ENCODE measurements around the gene MPDU1.
"Not testable (repeated sequence)": the region's sequence is repeated elsewhere in the genome, so short reads cannot be mapped to it uniquely, and the experiment has no call there.

The MPDU1 gene

DNA sequence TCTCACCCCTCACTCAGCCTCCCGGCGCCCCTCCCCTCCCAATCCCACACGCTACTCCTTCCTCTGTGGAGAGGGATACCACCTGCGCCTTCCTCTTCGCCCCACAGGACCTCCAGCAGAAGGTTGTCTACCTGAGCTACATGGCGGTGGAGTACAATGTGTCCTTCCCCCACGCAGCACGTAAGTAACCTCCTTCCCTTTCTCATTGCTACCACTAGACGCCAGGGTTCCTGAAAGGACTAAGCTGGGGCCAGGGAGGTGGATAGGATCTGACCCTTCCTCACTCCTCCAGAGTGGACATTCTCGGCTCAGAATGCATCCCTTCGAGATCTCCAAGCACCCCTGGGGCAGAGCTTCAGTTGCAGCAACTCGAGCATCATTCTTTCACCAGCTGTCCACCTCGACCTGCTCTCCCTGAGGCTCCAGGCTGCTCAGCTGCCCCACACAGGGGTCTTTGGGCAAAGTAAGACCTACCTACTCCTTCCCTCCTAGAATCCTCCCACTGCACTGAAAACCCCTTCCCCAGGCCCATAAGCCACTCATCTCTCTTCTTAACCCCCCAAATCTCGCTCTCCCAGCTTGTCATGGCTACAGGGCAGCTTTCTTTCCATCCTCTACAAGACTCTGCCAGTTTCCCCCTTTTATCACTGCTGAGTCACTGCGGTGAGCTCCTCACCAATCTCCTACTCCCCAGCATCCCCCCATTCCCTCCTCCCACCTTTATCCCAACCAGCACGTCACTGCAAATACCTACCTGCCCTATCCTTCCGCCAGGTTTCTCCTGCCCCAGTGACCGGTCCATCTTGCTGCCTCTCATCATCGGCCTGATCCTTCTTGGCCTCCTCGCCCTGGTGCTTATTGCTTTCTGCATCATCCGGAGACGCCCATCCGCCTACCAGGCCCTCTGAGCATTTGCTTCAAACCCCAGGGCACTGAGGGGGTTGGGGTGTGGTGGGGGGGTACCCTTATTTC, 2.8 kb upstream of the MPDU1 start:
- no peak for DNase-seq (ENCODE audit: low read depth)

DNA sequence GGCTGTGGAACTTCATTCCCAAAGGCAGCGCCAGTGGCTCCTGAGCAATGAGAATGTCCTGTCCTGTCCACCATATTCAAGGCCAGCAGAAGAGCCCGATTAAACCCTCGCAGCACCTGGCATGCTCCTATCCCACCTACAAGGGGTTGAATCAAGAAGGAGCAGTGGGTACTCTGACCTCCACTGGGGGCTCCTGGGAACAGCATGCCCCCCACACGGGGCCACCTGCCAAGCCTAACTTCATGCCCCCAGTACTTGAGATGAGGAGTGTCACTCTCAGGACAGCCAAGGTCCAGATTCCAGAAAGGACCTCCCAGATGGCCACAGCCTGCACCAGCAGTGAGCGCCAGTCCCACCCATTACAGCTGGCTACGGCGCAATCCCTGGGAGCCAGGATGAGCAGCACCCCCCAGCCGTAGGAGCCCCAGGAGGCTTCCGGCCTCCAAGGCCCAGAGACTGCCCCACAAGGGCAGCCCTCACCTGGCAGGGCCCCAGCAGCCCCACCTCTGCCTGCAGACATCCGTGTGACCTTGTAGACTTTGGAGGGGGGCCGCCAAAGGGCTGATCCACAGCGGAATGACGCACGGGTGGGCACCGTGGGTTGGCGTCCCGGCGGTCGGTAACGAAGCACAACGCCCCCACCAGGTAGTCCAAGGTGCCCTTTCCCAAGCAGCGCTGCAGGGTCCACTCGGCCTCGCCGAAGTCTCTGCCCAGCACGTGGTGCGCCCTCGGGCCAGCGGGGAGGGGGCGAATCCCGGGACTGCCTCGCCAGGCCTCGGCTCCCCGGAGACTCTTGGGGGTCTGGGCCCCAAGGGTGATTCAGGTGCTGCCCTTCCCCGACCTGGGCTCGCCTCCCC, 1.0 kb upstream of the MPDU1 start:
- no peak for DNase-seq (ENCODE audit: low read depth)

DNA sequence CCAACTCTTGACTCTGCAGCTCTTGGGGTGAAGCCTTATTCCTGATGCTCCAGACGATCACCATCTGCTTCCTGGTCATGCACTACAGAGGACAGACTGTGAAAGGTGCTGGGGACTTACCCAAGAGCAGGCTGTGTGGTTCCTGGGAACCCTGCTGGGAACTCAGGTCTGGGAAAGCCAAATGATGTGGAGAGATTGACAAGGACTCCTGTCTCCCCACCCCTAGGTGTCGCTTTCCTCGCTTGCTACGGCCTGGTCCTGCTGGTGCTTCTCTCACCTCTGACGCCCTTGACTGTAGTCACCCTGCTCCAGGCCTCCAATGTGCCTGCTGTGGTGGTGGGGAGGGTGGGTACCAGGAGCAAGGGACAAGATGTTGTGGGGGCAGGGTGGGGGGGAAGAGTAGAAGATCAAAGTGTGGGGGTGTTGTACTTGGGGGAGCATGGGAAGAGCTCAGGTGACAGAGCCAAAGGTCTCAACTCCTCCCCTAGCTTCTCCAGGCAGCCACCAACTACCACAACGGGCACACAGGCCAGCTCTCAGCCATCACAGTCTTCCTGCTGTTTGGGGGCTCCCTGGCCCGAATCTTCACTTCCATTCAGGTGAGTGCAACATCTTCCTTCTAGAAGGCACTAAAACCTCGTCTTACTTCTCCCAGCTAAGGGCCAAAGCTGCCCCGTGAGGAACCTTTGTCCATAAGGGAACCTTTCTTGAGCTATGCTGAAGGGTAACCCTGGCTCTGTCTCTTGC, 3.2 kb downstream of the MPDU1 start:
- no peak for DNase-seq (ENCODE audit: low read depth)

DNA sequence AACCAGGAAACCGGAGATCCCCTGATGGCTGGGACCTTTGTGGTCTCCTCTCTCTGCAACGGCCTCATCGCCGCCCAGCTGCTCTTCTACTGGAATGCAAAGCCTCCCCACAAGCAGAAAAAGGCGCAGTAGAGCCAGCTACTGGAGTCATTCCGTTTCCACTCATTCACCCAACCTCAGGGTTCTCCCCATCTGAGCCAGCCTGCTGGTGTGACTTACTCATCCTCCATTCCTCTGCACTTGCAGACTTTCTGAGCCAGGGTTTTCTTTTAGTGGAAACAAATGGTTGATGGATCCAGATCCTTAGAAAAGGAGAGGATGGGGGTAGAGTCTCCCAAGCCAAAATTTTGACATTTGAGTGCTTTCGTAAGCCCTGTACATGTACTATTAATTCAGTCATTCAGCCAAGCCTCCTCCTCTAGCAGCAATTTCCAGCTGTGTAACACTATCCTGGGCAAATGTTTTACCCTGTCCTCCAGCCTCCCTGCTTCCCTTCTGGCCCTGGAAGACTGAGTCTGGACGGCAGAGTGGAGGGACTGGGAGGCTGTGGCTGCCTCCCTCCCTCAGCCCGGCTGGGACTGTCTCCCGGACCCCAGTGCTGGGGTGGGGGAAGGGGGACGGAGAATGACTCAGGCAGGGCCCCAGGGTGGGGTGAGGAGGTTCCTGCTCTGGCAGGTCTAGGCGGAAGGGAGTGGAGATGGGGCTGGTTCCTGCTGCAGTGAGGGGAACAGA, 3.9 kb downstream of the MPDU1 start:
- no peak for DNase-seq (ENCODE audit: low read depth)

DNA sequence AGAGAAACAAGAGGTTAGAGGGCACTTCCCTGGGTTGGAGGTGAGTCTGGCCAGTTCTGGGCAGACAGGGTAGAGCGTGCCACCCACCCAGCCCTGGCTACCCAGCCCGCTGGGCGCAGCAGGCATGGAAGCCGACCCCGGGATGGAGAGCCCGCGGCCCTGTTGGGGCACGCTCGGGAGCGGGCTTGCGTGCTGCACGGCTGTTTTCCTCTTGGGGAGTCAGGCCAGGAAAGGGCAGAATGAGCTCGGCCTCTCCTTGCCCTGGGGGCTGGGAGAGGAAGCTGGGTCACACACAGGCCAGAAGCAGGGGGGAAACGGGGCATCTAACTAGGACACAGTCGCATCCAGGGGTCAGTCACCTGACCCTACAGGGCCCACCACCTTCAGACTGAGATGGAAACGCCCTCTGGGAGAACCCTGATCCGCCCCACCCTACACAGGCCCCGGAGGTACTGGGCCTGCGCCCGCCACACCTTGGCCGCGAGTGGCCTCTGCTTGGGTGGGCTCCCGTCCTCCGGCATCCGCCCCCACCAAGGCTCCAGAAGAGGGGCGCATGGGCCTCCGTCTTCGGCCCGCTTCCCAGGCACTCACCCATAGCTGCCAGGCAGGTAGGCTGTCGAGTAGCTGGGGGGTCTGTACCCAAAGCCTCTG, 5.0 kb downstream of the MPDU1 start:
- no peak for DNase-seq (ENCODE audit: low read depth)

DNA sequence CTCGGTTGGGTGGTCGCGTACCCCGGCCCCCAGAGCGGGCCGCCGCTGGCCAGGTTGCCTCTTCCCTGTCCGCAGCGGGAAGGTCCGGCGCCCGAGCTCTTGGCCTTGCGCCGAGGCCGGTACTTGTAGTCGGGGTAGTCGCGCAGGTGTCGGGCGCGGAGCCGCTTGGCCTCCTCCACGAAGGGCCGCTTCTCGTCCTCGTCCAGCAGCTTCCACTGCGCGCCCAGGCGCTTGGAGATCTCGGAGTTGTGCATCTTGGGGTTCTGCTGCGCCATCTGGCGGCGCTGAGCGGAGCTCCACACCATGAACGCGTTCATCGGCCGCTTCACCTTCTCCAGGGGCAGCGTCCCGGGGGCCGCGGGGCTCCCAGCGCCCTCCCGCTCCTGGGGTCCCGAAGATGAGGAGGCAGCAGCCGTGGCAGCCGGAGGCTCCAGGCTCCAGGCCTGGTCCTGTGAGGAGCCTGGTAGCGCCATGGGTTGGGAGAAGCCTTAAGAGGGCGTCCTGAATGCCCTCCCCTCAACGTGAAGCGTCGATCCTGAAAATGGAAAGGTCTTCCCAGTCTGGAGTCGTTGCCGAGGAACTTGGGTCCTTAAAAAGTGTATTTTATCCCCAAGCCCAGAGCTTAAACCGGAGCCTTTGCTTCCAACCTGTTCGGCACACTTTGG, 5.7 kb downstream of the MPDU1 start:
- peak; percentile 35 for DNase-seq (ENCODE audit: low read depth)

DNA sequence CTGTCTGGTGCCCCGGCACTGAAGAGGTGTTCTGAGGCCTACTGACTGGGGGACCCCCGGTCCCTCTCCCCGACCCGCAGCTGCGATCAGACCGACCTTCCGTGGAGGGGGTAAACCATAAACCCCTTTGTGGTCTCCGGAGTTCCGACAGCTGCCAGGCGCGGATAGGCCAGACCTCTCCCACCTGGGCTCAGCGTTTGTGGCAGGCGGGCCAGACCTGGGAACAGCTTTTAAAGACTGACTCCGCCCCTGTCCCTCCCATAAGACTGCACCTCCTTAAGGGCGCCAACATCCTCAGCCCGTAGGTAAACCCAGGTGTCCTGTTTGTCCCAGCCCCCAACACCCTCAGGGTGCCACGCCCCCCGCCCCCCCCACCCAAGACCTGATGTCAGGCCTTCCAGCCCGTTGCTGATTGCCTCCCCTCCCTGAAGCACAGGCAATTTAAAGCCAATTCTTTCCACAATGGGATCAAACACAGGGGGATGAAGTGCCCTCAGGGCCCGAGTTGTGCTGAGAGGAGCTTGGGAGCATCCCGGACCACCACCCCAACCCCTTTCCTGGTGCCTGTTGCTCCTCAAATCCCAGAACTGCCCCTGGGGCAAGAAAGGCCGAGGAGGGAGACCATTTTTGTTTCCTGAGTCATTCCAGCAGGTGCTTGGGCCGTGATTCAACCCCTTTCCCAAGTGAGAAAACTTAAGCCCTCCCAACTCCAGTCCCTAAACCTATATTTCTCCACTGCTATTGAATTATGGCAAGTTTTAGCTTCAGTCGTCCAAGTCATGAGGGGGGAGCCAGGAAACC, 6.4 kb downstream of the MPDU1 start, which contains the start of gene SOX15:
SOX15 (minus strand) TSS at position 204 of the 801 bp plus-strand sequence. CDS start 418 bp downstream, outside the sequence.
- DNase-seq (ENCODE audit: low read depth) = no peak

DNA sequence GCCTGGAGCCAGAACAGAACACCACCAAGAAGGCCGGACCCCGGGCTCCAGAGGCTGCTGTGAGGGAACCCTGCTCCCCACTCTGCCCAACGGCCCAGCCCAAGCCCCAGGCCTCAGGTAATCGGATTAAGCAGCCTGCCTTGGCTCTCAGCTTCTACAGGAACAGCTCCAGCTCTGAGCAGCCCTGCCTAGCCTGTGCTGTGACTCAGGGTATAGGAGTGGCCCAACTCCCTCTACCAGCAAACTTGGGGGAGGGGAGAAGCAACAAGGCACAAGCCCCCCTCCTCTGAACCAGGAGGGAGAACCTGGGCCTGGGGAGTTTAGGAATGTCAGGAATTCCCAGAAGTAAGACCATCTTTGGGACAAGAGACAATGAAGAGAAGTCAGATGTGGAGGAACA, 7.1 kb downstream of the MPDU1 start:
- no peak for DNase-seq (ENCODE audit: low read depth)

DNA sequence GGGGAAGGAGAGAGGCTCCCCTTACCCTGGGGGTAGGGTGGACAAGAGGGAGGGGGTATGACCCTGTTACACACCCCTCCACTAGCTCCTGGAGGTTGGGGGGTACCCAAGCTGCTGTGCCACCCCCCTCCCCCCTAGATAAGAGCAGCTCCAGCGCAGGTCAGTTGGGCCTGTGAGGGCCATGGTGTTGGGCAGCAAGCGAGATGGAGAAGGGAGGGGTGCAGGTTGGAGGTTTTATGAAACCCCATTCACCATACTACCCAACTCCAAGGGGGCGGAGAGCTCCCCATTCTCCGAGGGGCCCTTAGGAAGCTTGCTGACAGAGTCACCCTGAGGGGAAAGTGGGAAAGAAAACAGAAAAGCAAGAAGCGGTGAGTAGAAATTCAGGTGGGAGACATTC, 7.9 kb downstream of the MPDU1 start:
- DNase-seq (ENCODE audit: low read depth) = no peak

DNA sequence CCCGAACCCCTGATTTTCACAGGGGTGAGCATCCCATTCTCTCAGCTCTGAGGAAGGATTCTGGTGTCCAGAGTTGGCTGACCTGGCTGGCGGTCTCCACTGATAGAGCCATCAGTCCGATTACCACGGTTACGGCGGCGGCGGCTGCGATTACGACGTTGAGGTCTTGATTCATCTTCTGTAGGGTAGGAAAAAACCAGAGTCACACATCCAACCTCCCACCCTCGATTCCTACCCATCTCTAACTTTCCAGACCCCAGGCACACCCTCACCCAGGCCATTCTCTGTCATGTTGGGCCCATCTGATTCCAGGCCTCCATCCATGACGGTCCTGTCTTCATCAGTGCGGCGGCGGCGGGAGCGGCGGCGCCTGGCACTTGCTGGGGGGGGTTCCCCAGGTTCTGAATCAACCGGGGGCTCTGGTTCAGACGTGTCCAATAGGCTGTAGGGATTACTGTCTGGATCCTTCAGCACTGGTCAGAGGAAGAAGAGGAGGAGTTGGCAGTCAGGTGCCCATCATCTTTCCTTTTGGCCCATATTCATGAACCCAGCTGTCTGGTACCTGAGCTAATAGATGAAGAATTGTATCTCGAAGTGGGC, 8.9 kb downstream of the MPDU1 start:
- no peak for DNase-seq (ENCODE audit: low read depth)

DNA sequence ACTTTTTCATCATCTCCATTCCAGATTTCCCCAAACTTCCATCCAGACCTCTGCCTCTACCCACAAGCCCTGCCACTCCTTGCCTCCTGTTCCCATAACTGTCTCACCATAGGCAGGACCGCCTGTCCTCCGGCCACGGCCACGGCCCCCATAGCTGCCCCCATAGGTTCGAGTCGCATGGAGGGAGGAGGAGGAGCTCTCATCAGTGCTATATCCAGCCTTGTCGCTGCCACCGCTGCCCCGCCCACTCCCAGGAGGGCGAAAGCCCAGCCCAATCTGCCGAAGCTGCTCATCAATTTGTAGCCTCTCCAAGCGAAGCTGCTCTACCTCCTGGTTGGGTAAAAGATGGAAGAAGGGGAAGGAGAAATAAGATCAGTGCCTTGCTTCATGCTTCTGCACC, 9.6 kb downstream of the MPDU1 start:
- DNase-seq (ENCODE audit: low read depth) = no peak

DNA sequence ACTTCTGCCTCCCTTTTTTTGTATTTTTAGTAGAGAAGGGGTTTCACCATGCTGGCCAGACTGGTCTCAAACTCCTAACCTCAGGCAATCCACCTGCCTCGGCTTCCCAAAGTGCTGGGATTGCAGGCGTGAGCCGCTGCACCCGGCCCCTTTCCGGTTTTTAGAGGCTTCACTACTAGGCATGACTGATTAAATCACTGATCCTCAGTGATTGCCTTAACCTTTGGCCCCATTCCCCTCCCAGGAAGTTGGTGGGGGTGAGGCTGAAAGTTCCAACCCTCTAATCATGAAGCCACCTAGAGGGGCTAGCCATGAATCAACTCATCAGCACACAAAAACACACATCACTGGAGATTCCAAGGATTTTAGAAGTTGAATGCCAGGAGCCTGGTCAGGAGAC, 13.9 kb downstream of the MPDU1 start:
- not testable (repeated sequence) for DNase-seq (ENCODE audit: low read depth)

DNA sequence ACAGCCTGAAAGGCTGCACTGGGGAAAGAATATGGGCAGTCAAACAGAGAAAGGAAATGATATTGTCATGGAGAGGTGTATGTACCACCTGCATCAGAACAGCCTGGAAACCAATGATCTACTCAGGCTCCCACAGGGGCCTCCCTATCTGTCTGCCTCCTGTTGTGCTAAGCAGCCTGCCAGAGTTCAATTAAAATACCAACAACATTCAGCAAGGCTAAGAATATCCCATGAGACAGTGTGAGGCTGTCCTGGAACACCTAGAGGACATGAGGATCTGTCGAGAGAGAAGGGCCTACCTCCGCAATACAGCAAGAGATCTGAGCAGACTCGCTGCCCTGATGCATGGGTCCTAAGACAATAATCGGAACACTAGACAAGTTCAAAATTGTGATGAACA, 22.6 kb downstream of the MPDU1 start:
- no peak for DNase-seq (ENCODE audit: low read depth)

DNA sequence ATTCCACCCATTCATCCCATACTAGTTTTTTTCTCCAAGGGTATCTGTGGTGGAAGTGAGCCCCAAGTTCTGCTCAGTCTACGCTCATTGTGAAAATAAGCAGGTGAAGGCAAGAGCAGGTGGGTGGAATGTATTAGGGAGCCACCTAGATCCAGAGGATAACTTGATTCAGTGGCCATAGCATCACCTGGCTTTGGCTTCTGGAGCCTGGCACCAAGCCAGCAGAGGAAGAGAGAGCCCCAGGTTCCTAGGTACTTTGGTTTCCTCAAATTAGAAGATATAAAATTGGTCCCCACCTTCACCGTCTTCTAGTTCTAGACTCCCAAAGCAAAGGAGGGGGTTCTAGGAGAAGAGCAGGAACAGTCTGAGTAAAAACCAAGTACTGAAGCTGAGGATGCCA, 27.0 kb downstream of the MPDU1 start:
- DNase-seq (ENCODE audit: low read depth) = no peak

DNA sequence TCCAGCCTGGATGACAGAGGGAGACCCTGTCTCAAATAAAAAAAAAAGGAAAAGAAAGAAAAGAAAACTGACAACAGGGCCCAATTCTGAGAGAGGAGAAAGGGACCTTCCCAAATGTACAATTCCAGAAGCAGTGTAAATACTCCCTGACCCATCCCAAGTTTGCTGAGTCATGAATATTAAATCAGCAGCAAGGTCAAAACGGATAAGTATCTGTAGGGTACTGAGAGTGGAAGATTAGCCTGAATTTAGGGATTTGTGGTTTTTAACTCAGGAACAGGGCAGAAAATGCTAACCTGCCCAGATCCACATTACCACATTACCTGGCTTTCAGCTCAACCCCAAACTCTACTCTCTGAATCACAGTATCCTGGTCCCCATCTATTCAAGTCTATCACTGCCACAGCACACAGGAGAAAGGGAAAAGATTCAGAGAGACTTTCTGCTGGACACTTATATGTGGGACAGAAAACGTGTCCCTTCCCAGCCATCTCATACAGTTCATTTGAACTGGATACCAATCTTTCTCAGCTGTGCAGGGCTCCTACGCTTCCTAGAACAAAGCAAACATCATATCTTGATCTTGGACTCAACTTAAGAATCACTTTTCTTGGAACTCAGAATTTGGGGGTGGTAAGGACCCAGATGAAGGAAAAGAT, 28.1 kb downstream of the MPDU1 start:
- DNase-seq (ENCODE audit: low read depth) = no peak

DNA sequence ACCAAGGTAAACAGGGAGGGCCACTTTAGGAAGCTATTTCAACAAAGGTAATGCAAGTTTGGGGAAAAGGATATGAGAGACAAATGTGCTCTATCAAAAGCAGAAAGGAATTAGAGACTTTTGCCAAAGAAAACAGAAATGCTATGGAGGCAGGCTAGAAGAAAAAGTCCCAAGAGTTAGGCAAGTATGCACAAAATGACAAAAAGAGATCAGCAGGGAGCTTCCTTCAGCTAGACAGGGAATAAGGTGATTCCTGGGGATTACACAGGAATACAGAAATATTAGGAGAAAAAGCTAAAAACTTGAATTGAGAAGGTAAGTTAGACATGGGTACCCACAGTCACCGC, 28.6 kb downstream of the MPDU1 start:
- no peak for DNase-seq (ENCODE audit: low read depth)

DNA sequence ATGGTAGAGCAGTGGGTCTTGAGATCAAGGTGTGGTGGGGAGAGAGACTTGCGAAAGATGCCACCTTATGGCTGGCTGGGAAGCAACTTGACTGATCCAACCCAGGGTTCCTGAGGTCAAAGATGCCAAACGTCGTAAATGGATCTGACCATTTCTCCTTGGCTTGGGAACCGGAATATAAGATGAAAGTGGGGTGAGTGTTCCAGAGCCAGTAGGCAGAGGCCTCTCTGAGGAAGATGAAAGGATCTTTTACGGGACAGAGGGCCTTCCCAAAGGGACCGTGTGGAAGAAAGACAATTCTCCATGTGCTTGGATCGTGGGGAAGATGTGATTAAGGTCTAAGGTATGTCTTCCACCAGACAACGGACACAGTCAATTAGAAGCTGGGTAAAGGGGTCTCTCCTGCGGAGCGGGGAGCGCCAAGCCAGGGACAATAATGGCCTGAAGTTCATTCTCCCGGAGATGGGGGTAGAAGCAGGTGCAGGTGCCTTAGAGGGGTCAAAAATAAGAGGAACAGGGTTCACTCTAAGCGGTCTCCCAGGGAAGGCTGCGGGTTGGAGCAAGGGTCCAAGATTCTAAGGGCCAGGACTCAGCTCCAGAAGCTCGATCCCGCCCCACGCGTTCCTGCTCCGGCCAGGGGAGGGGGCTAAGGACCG, 30.2 kb downstream of the MPDU1 start:
- DNase-seq (ENCODE audit: low read depth) = no peak
